Common myeloid progenitor, CD34-positive (primary cell): Measurements from ENCODE around the gene LRRC28.

Experiments used
- CTCF ChIA-PET: fragments of 350-600 bp; sonication (Branson Sonifier 250); formaldehyde crosslinking; loops from one replicate; lab custom pipeline; 2021; ENCODE audit warnings: antibody characterized with exemption; lab: Charles Lee
- POLR2A ChIA-PET: fragments of 350-600 bp; sonication (Branson Sonifier 250); formaldehyde crosslinking; loops from one replicate; lab custom pipeline; 2021; ENCODE audit warnings: antibody characterized with exemption; lab: Charles Lee
- DNase-seq, 3 donors: peaks; one replicate each; pipeline versions ENCODE4 v3.0.0 to v3.0.0-alpha.2; 2013
- H3K27ac ChIP-seq, 2 experiments: 1 replicate in 1 of 2; 2 replicates in 1 of 2; pipeline ENCODE4 v1.7.0; 2013; ENCODE audit warnings: inconsistent platforms in 2 of 2, low read length in 2 of 2, mild to moderate bottlenecking in 2 of 2, low read depth in 1 of 2, moderate library complexity in 1 of 2; ENCODE audit not compliant: severe bottlenecking in 2 of 2, insufficient read depth in 1 of 2, poor library complexity in 1 of 2
- H3K27me3 ChIP-seq, 5 experiments: replicated peaks in 2 of 5; 1 replicate in 3 of 5; 2 replicates in 2 of 5; pipeline versions ENCODE4 v1.6.1 to v1.7.0; 2013; ENCODE audit warnings: low read length in 4 of 5, mild to moderate bottlenecking in 2 of 5, moderate library complexity in 2 of 5, inconsistent platforms in 1 of 5; ENCODE audit not compliant: insufficient read depth in 5 of 5, control insufficient read depth in 4 of 5
- H3K36me3 ChIP-seq, 4 experiments: 1 replicate in 2 of 4; 2 replicates in 2 of 4; pipeline versions ENCODE4 v1.6.1 to v1.7.0; 2013; ENCODE audit warnings: low read length in 3 of 4, control low read depth in 1 of 4, mild to moderate bottlenecking in 1 of 4; ENCODE audit not compliant: control insufficient read depth in 4 of 4, insufficient read depth in 4 of 4
- H3K4me1 ChIP-seq, 4 experiments: 1 replicate in 3 of 4; 2 replicates in 1 of 4; pipeline versions ENCODE4 v1.6.1 to v1.7.1; 2013; ENCODE audit warnings: low read length in 3 of 4, mild to moderate bottlenecking in 3 of 4, control low read depth in 1 of 4, inconsistent platforms in 1 of 4, moderate library complexity in 1 of 4; ENCODE audit not compliant: control insufficient read depth in 4 of 4, insufficient read depth in 4 of 4; ENCODE audit errors: control extremely low read depth in 1 of 4
- H3K4me3 ChIP-seq, 7 experiments: 1 replicate in 4 of 7; 2 replicates in 3 of 7; pipeline versions ENCODE4 v1.5.1 to v1.7.0; 2013; ENCODE audit warnings: mild to moderate bottlenecking in 7 of 7, low read length in 6 of 7, moderate library complexity in 6 of 7, inconsistent platforms in 2 of 7, low read depth in 2 of 7, control low read depth in 1 of 7; ENCODE audit not compliant: insufficient read depth in 4 of 7, control insufficient read depth in 1 of 7; ENCODE audit errors: extremely low read depth in 1 of 7
- H3K9me3 ChIP-seq, 5 experiments: 1 replicate in 4 of 5; 2 replicates in 1 of 5; pipeline versions ENCODE4 v1.6.1 to v1.7.1; 2013; ENCODE audit warnings: low read length in 4 of 5, mild to moderate bottlenecking in 2 of 5, inconsistent platforms in 1 of 5, low read depth in 1 of 5, moderate library complexity in 1 of 5; ENCODE audit not compliant: control insufficient read depth in 4 of 5, insufficient read depth in 2 of 5; ENCODE audit errors: control extremely low read depth in 1 of 5
- WGBS: methylation state at CpG from one replicate; pipeline ENCODE4 v1.1.5; 2013; ENCODE audit not compliant: insufficient coverage; 5-methylcytosine and 5-hydroxymethylcytosine counted together

The LRRC28 gene

GRCh38 chr15:99257107-99257750 is 5.9 kb downstream of the LRRC28 start:
- Histone ChIP-seq H3K9me3 (no peaks in the 10 kb centered on the region), H3K4me1 (peaks cover 3 to 12% (median 9%) of the 10 kb centered on the region in 4 experiments), H3K27me3 (no peaks in the 10 kb centered on the region), H3K27ac (no peak overlapping the region), H3K36me3 (peaks cover 0 to 16% (median 1%) of the 10 kb centered on the region in 4 experiments), H3K4me3 (no peak overlapping the region)
- ChIA-PET CTCF (no interaction called here), POLR2A (no interaction called here)
- no peak for DNase-seq
- WGBS, result 96% methylated on average over 4 of the region's 12 CpGs

DNA sequence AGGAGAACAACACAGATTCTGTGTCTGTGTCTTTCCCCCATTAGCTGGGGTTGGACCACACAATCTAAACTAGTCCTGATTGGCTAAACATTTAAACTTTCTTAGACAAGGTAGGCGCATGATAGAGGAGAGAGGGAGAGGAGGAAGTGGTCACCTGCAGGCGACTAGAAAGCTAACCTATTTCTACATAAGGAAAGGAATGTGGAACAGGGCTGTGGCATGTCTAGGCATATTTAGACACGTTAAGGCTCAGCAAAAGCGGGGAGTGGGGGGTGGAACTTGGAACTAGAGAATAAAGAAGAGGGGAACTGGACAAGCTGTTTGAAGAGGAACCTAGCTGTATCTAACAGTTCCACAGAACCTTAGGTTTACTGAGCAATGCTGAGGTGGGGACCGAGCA is 12.8 kb downstream of the LRRC28 start:
- 93% methylated on average over 4 of the region's 5 CpGs for WGBS
- H3K4me3 ChIP-seq, result no peak overlapping the region
- no peaks in the 10 kb centered on the region for H3K27me3 ChIP-seq
- DNase-seq, result no peak
- no peaks in the 10 kb centered on the region for H3K9me3 ChIP-seq
- H3K4me1 ChIP-seq, result peaks cover 0 to 3% (median 0%) of the 10 kb centered on the region in 4 experiments
- ChIA-PET POLR2A (no interaction called here), CTCF (interaction anchor here (1.3 to 3.4 kb wide), 5 partner anchors 8 to 440 kb away, joined by 3 to 20 read pairs (median 5); no protein-coding TSS in a partner anchor)
- no peak overlapping the region for H3K27ac ChIP-seq
- peaks cover 0 to 2% (median 0%) of the 10 kb centered on the region in 4 experiments for H3K36me3 ChIP-seq

DNA sequence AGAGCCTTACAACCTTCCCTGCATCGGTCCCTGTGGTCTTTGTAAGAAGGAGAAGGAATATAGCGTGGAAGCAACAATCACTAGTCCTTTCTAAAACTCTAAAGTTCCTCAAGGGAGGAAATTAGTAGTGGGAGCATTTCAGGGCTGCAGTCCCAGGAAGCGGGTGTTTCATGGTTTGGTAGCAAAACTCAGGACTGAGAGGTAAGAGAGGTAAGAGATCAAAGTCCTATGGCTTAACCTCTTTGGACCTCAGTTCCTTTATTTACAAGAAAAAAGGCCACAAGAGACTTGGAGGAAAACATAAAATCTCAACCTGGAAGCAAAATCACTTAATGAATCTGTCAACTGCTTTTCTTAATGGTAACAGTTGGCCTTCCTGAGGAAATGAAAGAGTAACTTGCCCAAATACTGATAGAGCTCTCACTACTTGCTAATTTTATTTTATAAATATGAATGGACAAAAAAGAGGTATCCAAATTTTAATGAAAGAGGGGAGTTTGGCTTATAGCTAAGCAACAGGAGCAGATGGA is 14.3 kb downstream of the LRRC28 start:
- CTCF ChIA-PET, result interaction anchor here (1.1 kb wide), 1 partner anchor 438 kb away, joined by 5 read pairs; no protein-coding TSS in a partner anchor
- DNase-seq, result no peak
- no peak overlapping the region for H3K27ac ChIP-seq
- H3K36me3 ChIP-seq, result peaks cover 0 to 2% (median 0%) of the 10 kb centered on the region in 4 experiments
- H3K9me3 ChIP-seq, result no peaks in the 10 kb centered on the region
- WGBS, result 100% methylated on average over 1 of the region's 3 CpGs
- no peak overlapping the region for H3K4me3 ChIP-seq
- H3K27me3 ChIP-seq, result no peaks in the 10 kb centered on the region
- POLR2A ChIA-PET, result no interaction called here
- peaks cover 0 to 3% (median 0%) of the 10 kb centered on the region in 4 experiments for H3K4me1 ChIP-seq

DNA sequence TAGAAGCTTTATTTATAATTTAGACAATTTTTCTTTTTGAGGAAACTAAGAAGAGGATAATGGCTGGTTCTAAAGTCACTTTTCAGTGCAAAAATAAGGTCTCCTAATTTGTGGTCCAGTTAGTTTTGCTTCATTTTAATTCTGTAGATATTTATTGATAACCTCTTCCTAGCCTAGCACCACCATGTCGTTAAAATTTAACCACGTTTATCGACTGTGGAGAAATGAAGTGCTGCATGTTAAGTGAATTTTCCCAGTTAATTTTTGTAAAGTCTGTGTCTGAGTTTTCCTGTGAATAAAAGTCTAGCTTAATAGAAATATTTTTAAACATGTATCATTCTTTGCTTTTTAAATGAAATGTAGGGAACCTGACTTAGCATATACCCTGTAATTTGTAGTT is 16.7 kb downstream of the LRRC28 start:
- Histone ChIP-seq H3K36me3 (no peaks in the 10 kb centered on the region), H3K27ac (no peak overlapping the region), H3K4me1 (peaks cover 0 to 3% (median 0%) of the 10 kb centered on the region in 4 experiments), H3K27me3 (no peaks in the 10 kb centered on the region), H3K9me3 (no peaks in the 10 kb centered on the region), H3K4me3 (no peak overlapping the region)
- CTCF ChIA-PET, result interaction anchor here (3.9 kb wide), 1 partner anchor 436 kb away, joined by 21 read pairs; no protein-coding TSS in a partner anchor
- DNase-seq, result no peak
- no CpG with 5 or more reads among the region's 3 CpGs for WGBS
- POLR2A ChIA-PET, result no interaction called here

DNA sequence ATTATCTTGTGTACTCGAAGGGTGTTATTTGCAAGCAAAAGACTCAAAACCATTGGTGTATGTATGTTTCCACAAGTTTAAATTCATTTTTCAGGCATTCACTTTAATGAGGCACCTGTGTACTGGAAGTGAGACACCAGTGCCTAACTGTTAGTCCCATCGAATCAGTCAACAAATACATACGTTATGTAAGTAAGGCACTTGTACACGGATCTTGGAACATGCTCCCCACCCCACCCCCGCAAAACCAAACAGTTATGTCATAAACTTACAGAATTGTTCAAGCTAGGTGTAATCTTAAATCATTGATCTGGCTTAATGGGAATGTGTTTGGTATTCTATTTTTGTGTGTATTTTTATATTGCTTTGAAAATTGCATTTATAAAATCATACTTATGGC is 17.1 kb downstream of the LRRC28 start:
- DNase-seq, result no peak
- no peaks in the 10 kb centered on the region for H3K27me3 ChIP-seq
- H3K36me3 ChIP-seq, result no peaks in the 10 kb centered on the region
- no peak overlapping the region for H3K4me3 ChIP-seq
- H3K27ac ChIP-seq, result no peak overlapping the region
- 100% methylated on average over 2 of the region's 5 CpGs for WGBS
- CTCF ChIA-PET, result interaction anchor here (1.2 to 3.9 kb wide), 2 partner anchors 8 to 436 kb away, joined by 3 to 21 read pairs; no protein-coding TSS in a partner anchor
- H3K4me1 ChIP-seq, result peaks cover 0 to 3% (median 0%) of the 10 kb centered on the region in 4 experiments
- POLR2A ChIA-PET, result no interaction called here
- H3K9me3 ChIP-seq, result no peaks in the 10 kb centered on the region

- Histone ChIP-seq H3K36me3 (peaks cover 0 to 1% (median 0%) of the 10 kb centered on the region in 4 experiments), H3K27me3 (no peaks in the 10 kb centered on the region), H3K9me3 (peaks cover 0 to 1% (median 0%) of the 10 kb centered on the region in 5 experiments), H3K4me3 (no peak overlapping the region), H3K4me1 (no peaks in the 10 kb centered on the region), H3K27ac (no peak overlapping the region)
- no peak for DNase-seq
- WGBS, result no CpG with 5 or more reads among the region's 3 CpGs
- ChIA-PET POLR2A (no interaction called here), CTCF (interaction anchor here (1.0 to 7.4 kb wide), 10 partner anchors 8 to 497 kb away, joined by 3 to 67 read pairs (median 6); no protein-coding TSS in a partner anchor)
Observed at GRCh38 chr15:99273801-99274200, 22.5 kb downstream of the LRRC28 start.

- Histone ChIP-seq H3K4me3 (no peak overlapping the region), H3K9me3 (peaks cover 0 to 2% (median 0%) of the 10 kb centered on the region in 5 experiments), H3K36me3 (peaks cover 0 to 6% (median 1%) of the 10 kb centered on the region in 4 experiments), H3K4me1 (peaks cover 0 to 5% (median 3%) of the 10 kb centered on the region in 4 experiments), H3K27ac (no peak overlapping the region), H3K27me3 (no peaks in the 10 kb centered on the region)
- no peak for DNase-seq
- CTCF ChIA-PET, result interaction anchor here (0.7 to 7.4 kb wide), 5 partner anchors 11 to 478 kb away, joined by 3 to 67 read pairs (median 5); no protein-coding TSS in a partner anchor
- no CpG with 5 or more reads among the region's 2 CpGs for WGBS
- POLR2A ChIA-PET, result no interaction called here
Observed at GRCh38 chr15:99275061-99275460, 23.8 kb downstream of the LRRC28 start.
